COLO668 (cell line): ENCODE data around the gene FNDC3B.

Experiments used
- DNase-seq: peaks from one replicate; lab custom pipeline; 2025; ENCODE audit not compliant: unreplicated experiment; lab: John Stamatoyannopoulos, UW

The FNDC3B gene

DNA sequence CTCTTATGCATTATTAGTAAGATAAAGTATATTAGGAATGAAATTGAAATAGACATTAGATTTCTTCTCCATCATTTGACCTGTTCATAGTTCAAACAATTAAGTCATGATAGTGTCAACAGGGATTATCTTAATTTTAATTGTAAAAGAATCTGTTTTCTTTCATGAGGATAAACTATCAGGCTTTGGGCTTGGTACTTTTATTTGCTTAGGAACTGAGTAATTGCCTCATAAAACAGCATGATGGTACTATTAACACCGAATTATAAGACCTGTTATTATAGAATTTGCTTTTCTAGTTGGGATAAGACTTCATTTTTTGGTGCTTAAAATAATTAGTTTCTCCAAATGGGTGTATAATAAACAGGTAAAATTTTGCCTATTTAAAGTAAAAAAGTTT is 71.8 kb downstream of the FNDC3B start:
- no peak for DNase-seq

DNA sequence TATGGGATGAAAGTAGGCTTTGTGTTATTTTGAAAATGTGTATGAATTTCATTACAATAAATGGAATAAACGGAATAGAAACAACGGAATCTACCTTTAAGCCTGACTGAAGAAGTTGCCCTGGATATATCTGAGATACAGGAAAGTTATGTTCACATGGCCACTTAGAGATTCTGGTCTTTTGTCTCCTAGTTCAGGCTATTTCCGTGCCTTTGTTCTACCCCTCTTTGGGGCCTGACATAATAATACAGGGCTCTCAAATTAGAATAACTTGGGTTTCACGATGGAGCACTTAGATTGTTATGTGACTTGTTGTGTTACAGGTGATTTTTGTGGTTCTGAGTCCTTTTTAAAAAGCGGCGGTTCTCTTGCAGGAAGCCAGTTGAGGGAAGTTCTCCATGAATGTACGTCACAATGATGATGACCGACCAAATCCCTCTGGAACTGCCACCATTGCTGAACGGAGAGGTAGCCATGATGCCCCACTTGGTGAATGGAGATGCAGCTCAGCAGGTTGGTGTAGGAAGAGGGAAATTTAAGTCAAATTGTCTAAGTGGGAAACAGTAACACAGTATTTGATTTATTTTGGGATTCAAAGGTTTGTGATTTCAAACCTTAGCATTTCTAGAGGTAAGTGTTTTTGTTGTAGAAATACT is 72.8 kb downstream of the FNDC3B start:
- no peak for DNase-seq

- no peak for DNase-seq
These were observed 73.3 kb downstream of the FNDC3B start for GRCh38 chr3:172112734-172113120.

DNA sequence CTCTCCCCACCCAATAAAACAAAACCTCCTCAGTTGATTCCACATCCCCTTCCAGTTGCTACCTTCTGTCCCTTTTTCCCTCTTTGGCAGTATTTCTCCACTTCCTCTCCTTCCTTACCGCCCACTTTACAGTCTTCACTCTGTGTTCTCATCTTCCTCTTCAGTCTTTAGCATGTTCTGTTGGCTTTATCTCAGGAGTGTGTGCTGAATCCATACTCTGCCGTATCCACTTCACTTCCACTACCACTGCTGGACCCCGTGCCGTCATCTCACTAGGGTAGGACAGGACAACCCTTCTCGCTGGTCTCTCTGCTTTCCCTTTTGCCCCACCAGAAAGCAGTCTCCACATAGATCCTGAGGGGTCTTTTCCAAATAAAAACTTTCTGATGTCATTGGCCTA is 74.3 kb downstream of the FNDC3B start:
- DNase-seq, result no peak

GRCh38 chr3:172115059-172115458 is 75.7 kb downstream of the FNDC3B start:
- DNase-seq, result no peak

- no peak for DNase-seq
These were observed 76.4 kb downstream of the FNDC3B start for GRCh38 chr3:172115787-172116186.

DNA sequence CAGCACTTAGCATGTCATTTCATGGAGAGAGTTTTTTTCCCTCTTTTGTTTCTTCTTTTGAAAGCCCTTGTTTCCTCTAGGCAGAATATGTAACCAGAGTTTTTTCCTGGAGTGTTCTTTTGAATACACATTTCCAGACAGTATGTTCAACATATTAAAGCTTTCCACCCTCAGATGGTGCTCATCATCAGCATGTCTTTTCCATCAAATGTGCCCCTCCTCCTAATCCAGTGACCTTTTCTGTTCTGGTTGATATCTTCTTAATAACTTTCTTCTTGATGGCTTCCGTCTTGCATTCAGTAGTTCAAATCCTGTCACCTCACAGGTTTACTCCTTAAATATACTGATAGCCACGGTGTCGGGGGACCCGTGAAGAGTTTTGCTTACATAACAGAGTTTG is 78.6 kb downstream of the FNDC3B start:
- DNase-seq, result no peak

DNA sequence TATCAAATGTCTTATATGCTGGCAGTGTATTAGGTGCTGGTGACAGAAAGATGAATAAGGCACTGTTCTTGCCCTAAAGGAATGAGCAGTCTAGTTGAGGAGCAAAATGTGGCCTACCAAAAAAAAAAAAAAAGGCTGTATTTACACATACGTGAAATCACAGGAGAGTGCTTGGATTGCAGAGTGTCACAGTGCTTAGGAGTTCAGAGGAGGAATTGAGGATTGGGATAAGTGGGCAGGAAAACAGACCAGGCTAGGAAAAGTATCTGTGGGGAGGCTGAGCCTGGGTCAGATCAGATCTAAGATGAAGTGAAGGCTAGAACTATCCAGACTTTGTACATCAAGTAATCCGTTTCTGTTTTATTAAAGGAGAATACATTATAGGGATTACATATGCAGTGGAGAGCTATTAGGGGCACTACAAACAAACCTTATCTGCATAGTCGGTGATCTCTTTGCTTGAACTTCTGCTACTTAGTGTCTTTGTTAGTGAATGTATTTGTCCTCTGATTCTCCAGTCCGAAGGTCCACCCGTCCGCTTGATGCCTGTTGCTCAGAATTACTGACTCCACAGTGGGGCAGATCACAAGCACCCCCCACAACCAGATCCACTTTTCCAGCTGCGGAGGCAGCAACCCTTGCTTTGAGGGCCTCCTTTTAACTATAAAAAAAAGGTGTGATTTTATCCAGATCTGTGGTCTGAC is 80.0 kb downstream of the FNDC3B start:
- no peak for DNase-seq

GRCh38 chr3:172120912-172121311 is 81.5 kb downstream of the FNDC3B start:
- DNase-seq, result no peak

GRCh38 chr3:172121981-172122380 is 82.6 kb downstream of the FNDC3B start:
- DNase-seq, result no peak

- no peak for DNase-seq
These were observed 84.9 kb downstream of the FNDC3B start for GRCh38 chr3:172124271-172124670.

- no peak for DNase-seq
These were observed 85.7 kb downstream of the FNDC3B start for GRCh38 chr3:172125053-172125452.

GRCh38 chr3:172125963-172126457 is 86.6 kb downstream of the FNDC3B start:
- DNase-seq, result no peak

DNA sequence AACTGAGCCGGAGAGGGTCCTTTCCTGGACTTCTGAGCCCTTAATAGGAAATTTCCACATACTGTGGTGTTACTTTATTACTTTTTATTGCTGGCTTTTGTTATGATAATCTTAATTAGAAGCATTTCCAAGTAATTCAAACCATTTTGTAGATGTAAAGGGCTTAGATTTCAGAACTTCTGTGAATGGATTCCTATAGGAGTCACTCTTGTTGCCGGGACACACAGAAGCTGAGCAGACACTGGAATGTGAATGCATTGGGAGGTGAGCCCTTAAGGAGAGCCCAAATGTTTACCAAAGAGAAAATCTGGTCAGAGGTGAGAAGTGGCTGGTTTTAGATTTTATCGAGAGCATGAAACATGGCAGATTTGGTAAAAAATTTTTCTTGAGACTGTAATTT is 87.4 kb downstream of the FNDC3B start:
- DNase-seq, result no peak

- DNase-seq, result no peak
These were observed 87.8 kb downstream of the FNDC3B start for GRCh38 chr3:172127141-172127540.

GRCh38 chr3:172127929-172128580 is 88.7 kb downstream of the FNDC3B start:
- DNase-seq, result no peak

DNA sequence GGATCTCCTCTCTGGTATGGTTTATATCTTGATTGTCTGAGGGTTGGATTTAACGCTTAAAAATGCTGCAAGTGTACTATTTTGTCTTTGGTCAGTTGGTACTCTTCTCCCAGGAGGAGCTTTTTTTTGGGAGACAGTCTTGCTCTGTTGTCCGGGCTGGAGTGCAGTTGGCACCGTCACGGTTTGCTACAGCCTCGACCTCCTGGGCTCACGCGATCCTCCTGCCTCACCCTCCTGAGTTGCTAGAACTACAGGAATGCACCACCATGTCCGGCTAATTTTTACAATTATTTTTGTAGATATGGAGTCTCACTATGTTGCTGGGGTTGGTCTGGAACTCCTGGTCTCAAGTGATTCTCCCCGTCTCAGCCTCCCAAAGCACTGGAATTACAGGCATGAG is 89.5 kb downstream of the FNDC3B start:
- DNase-seq, result no peak

- DNase-seq, result no peak
These were observed 90.1 kb downstream of the FNDC3B start for GRCh38 chr3:172129498-172129849.

GRCh38 chr3:172129850-172130716 is 90.7 kb downstream of the FNDC3B start:
- peak; percentile 16 for DNase-seq

GRCh38 chr3:172130717-172131050 is 91.3 kb downstream of the FNDC3B start:
- DNase-seq, result no peak

DNA sequence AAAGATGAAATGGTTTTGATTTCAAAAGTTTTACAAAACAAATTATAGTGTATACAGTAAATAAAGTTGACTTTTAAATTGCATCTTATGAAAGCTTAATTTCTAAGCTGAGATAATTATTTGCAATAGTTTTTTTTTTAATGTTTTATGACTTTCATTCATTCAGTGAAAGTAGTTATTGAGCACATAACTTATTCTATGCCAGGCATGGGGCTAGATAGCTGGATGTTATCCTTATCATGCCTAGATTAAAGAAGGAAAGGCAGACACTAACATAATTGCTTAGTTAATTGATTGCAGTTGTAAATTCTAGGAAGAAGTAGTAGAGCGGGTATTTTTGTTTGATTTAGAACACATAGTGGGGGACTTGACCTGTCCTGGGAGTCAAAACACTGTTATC is 92.4 kb downstream of the FNDC3B start:
- no peak for DNase-seq
